Measurements from ENCODE around the gene EXTL1. TPM values are rescaled to one million over a fixed set of nuclear protein-coding genes. Genes with fewer than 3 reads are reported as not detected.
"Not testable (repeated sequence)": the region's sequence is repeated elsewhere in the genome, so short reads cannot be mapped to it uniquely, and the experiment has no call there.

The EXTL1 gene
- total RNA-seq, 1 donor from 2014 or later = 1.8 TPM

DNA sequence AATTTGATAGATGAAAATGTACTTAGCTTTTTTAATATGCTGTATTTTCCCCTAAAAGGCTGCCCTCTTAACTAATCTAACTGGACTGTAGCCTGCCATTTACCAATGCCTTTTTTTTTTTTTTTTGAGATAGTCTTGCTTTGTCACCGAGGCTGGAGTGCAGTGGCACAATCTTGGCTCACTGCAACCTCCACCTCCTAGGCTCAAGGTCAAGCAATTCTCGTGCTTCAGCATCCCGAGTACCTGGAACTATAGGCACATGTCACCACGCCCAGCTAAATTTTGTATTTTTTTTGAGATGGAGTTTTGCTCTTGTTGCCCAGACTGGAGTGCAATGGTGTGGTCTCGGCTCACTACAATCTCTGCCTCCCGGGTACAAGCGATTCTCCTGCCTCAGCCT is 42.4 kb upstream of the EXTL1 start:
- TF ChIP-seq, protein P1, sequence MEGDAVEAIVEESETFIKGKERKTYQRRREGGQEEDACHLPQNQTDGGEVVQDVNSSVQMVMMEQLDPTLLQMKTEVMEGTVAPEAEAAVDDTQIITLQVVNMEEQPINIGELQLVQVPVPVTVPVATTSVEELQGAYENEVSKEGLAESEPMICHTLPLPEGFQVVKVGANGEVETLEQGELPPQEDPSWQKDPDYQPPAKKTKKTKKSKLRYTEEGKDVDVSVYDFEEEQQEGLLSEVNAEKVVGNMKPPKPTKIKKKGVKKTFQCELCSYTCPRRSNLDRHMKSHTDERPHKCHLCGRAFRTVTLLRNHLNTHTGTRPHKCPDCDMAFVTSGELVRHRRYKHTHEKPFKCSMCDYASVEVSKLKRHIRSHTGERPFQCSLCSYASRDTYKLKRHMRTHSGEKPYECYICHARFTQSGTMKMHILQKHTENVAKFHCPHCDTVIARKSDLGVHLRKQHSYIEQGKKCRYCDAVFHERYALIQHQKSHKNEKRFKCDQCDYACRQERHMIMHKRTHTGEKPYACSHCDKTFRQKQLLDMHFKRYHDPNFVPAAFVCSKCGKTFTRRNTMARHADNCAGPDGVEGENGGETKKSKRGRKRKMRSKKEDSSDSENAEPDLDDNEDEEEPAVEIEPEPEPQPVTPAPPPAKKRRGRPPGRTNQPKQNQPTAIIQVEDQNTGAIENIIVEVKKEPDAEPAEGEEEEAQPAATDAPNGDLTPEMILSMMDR (IDR thresholded peaks at IDR 0.05; ENCODE audit: unreplicated experiment) = no peak
- Mint-ChIP-seq H3K9me3 (ENCODE audit: unreplicated experiment) (no peaks in the 10 kb centered on the region), H3K27ac (ENCODE audit: unreplicated experiment) (no peak overlapping the region), H3K27me3 (ENCODE audit: unreplicated experiment) (no peaks in the 10 kb centered on the region), H3K4me1 (ENCODE audit: unreplicated experiment) (peaks cover 22% of the 10 kb centered on the region), H3K36me3 (ENCODE audit: low read depth, unreplicated experiment) (peaks cover 37% of the 10 kb centered on the region), H3K4me3 (ENCODE audit: unreplicated experiment) (no peak overlapping the region)
- no peak for DNase-seq (ENCODE audit: low spot score)

- no peak overlapping the region for H3K4me3 Mint-ChIP-seq (ENCODE audit: unreplicated experiment)
- H3K36me3 Mint-ChIP-seq (ENCODE audit: low read depth, unreplicated experiment) = peaks cover 40% of the 10 kb centered on the region
- H3K4me1 Mint-ChIP-seq (ENCODE audit: unreplicated experiment) = peaks cover 41% of the 10 kb centered on the region
- no peak for DNase-seq (ENCODE audit: low spot score)
- TF ChIP-seq, protein P1 (IDR thresholded peaks at IDR 0.05; ENCODE audit: unreplicated experiment) = no peak
- H3K27ac Mint-ChIP-seq (ENCODE audit: unreplicated experiment) = no peak overlapping the region
- H3K27me3 Mint-ChIP-seq (ENCODE audit: unreplicated experiment) = peaks cover 5% of the 10 kb centered on the region
- no peaks in the 10 kb centered on the region for H3K9me3 Mint-ChIP-seq (ENCODE audit: unreplicated experiment)
Measured at GRCh38 chr1:25985171-25985570, 36.4 kb upstream of the EXTL1 start.

DNA sequence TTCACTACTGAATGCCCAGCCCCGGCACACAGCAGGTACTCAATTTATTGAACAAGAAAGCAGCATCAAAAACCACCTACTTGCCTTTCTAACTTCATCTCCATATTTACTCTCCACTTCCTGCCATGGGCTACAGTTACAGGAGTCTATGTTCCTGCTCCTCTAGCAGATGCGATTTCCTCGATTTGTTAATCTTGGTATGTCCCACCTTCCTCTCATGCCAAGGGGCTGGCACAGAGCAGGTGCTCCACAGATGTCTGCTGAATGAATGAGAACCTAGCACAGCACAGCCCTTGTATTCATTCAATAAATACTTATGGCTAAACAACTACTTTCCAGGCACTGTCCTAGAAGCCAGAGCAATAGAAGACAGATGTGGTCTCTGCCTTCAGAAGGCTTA is 35.9 kb upstream of the EXTL1 start:
- H3K27me3 Mint-ChIP-seq (ENCODE audit: unreplicated experiment) = peaks cover 5% of the 10 kb centered on the region
- H3K4me3 Mint-ChIP-seq (ENCODE audit: unreplicated experiment) = peak overlapping the region; percentile 28
- H3K9me3 Mint-ChIP-seq (ENCODE audit: unreplicated experiment) = no peaks in the 10 kb centered on the region
- H3K4me1 Mint-ChIP-seq (ENCODE audit: unreplicated experiment) = peaks cover 46% of the 10 kb centered on the region
- H3K27ac Mint-ChIP-seq (ENCODE audit: unreplicated experiment) = no peak overlapping the region
- TF ChIP-seq, protein P1 (IDR thresholded peaks at IDR 0.05; ENCODE audit: unreplicated experiment) = no peak
- no peak for DNase-seq (ENCODE audit: low spot score)
- H3K36me3 Mint-ChIP-seq (ENCODE audit: low read depth, unreplicated experiment) = peaks cover 40% of the 10 kb centered on the region

- peaks cover 36% of the 10 kb centered on the region for H3K36me3 Mint-ChIP-seq (ENCODE audit: low read depth, unreplicated experiment)
- not testable (repeated sequence) for DNase-seq (ENCODE audit: low spot score); H3K4me3 Mint-ChIP-seq (ENCODE audit: unreplicated experiment); H3K27me3 Mint-ChIP-seq (ENCODE audit: unreplicated experiment); H3K27ac Mint-ChIP-seq (ENCODE audit: unreplicated experiment); H3K9me3 Mint-ChIP-seq (ENCODE audit: unreplicated experiment)
- H3K4me1 Mint-ChIP-seq (ENCODE audit: unreplicated experiment) = peaks cover 49% of the 10 kb centered on the region
Measured at GRCh38 chr1:25986773-25987172, 34.8 kb upstream of the EXTL1 start.

- H3K4me3 Mint-ChIP-seq (ENCODE audit: unreplicated experiment) = no peak overlapping the region
- H3K36me3 Mint-ChIP-seq (ENCODE audit: low read depth, unreplicated experiment) = peaks cover 27% of the 10 kb centered on the region
- TF ChIP-seq, protein P1 (IDR thresholded peaks at IDR 0.05; ENCODE audit: unreplicated experiment) = no peak
- no peaks in the 10 kb centered on the region for H3K9me3 Mint-ChIP-seq (ENCODE audit: unreplicated experiment)
- peaks cover 44% of the 10 kb centered on the region for H3K4me1 Mint-ChIP-seq (ENCODE audit: unreplicated experiment)
- DNase-seq (ENCODE audit: low spot score) = no peak
- no peak overlapping the region for H3K27ac Mint-ChIP-seq (ENCODE audit: unreplicated experiment)
- peaks cover 6% of the 10 kb centered on the region for H3K27me3 Mint-ChIP-seq (ENCODE audit: unreplicated experiment)
Measured at GRCh38 chr1:25987951-25988350, 33.6 kb upstream of the EXTL1 start.

Data from endothelial cell (in vitro differentiated cells).